22Rv1 (cell line): Measurements from ENCODE around the gene CHD9.

ENCODE experiments used
- CTCF ChIP-seq: fragments of 450-650 bp; IDR thresholded peaks from 2 replicates; pipeline ENCODE4 v1.5.1; 2017; ENCODE audit warnings: mild to moderate bottlenecking
- ZFX ChIP-seq: fragments of 450-650 bp; IDR thresholded peaks from 2 replicates; pipeline ENCODE4 v1.6.1; 2017; ENCODE audit warnings: antibody characterized with exemption, borderline replicate concordance

GRCh38 chr16:53059672-53060071 lies 4.9 kb downstream of the CHD9 start:
- TF ChIP-seq CTCF (no peak), ZFX (no peak)
